NCI-H2196 (cell line): ENCODE measurements around the gene XPR1.

Experiments used
- DNase-seq: peaks from one replicate; lab custom pipeline; 2025; ENCODE audit not compliant: unreplicated experiment; lab: John Stamatoyannopoulos, UW

Gene XPR1

DNA sequence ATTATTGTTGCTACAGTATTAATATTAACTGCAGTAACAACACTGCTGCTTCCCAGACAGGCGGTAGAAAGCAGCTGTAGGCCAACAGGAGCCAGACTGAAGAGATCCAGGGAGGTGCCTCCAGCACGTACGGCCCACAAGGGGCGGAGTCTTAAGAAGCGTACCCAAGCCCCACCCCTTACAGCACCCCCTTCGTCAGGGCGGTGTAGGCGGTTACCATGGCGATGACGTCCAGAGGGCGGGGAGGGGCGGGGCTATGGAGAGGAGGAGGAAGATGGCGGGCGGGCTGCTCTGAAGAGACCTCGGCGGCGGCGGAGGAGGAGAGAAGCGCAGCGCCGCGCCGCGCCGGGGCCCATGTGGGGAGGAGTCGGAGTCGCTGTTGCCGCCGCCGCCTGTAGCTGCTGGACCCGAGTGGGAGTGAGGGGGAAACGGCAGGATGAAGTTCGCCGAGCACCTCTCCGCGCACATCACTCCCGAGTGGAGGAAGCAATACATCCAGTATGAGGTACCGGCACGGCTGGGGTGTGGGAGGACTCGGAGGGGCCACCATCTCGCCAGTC, at the start of gene XPR1:
XPR1 (plus strand) TSS at position 257 of the 560 bp plus-strand sequence; CDS start at position 437, 180 bp downstream.
- peak; percentile 97 for DNase-seq

DNA sequence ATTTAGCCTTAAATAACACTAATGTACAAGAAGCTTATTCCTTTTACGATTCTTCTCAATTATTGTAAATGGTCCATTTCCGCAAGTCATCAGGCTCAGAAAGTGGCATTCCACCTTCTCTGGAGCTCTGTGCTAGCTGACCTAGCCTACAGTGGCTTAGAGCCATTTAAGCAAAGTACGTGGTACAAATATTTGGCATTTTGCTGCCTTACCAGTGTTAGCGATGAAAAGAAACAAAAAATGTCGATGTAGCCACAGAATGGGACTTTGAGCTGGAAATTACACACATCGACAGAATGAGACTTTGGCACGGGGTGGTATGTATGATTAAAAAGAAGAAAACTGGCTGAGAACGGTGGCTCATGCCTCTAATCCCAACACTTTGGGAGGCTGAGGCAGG, 47.0 kb upstream of the XPR1 start:
- DNase-seq = no peak

DNA sequence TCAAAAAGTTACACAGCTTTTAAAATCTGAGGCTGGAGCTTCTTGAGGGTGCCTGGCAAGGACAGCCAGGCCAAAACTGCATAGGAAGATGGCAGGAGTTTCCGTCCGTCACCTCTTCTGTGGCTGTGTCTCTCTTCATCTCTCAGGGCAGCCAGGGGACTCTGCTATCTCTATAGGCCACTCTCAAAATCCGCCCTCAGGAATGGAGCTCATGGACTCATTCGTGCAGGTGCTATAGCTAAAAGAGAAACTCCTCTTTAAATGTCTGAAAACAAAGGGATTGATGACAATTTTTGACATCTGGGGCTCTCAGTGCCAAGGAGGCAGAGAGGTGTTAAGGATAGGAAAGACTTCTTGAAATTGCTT, 45.8 kb upstream of the XPR1 start:
- DNase-seq = no peak

GRCh38 chr1:180586671-180587155, 45.1 kb upstream of the XPR1 start:
- peak; percentile 96 for DNase-seq

- no peak for DNase-seq
Observed at GRCh38 chr1:180588121-180588520, 43.7 kb upstream of the XPR1 start.

DNA sequence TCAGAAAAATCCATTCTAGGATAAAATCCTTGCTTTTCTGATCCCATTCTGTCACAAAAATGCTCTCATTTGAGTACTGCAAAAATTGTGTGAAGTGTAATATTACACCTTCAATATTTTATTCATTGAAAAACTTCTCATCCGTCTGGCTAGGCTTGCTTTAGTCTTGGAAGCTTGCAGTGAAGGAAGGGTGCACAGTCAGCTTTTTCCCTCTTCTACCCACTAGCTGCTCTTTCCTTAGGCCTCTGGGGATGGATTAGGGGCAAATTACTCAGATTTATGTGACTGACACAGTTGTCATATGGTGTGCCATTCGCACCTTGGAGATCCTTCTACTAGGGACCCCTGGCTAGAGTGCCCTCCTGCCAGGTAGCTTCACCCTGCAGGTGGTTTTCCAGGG, 40.9 kb upstream of the XPR1 start:
- no peak for DNase-seq

DNA sequence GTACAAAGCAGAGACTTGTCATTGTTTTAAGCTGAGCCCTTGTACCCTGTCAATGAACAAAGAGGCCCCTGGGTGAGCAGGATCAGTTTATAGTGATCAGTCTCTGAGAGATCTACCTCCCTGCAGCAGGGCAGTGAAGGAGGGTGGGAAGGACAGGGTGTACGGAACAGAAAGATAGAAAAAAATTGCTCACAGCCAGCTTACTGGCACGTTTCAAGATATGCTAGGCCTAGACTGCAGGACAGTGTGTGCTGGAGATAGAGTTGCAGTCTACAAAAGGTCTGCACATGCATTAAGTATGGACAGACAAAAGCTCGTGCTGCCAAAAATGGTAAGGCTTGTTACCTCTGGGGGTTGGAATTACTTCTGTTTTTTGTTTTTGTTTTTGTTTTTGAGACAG, 38.4 kb upstream of the XPR1 start:
- no peak for DNase-seq

DNA sequence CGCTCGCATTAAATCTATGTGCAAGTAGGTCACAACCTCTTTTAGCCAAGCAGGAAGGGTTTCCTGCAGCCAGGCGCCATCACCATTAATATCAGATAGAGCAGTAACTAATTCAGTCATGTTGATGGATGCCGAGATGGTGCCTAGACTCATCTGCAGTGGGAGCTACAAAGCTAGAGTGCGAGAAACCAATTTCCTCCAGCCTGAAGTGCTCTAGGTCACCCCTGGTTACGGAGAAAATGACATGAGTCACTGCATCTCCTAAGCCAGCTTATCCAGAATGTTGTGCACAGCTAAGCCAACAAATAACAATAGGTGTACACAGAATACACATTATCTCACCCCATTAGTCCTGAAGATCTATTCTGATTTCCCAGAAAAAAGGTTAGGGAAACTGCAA, 37.1 kb upstream of the XPR1 start:
- peak; percentile 37 for DNase-seq

- DNase-seq = no peak
Observed at GRCh38 chr1:180595966-180596365, 35.9 kb upstream of the XPR1 start.

- no peak for DNase-seq
Observed at GRCh38 chr1:180597520-180597919, 34.3 kb upstream of the XPR1 start.

DNA sequence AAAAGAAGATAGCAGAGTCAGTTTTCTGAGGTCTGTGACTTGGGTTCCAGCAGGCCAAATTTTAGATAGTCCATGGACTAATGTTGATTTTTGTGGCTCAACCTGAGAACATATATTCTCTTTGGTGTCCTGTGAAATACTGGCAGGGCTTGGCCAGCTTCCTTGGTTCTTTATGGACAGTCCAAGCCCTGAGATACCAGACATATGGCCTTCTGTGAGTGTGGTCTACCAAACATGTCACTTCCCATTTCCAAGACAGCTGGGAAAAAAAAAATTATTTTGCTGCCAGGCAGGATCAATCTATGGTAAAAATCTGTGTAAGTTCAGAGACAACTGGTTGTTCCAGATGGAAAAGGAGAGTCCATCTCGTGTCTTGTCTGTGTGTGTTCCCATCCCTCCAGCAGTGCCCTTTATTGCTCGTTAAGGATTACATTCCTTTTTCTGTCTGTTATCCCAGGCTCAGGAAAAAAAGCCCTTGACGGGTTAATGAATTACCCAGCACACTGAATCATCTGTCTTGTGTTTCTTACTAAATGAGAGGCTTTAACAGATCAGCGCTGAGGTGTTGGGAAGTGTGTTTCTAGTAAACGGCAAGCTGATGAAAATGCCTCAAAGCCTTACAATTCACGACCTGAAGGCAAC, 33.4 kb upstream of the XPR1 start:
- DNase-seq = no peak

- DNase-seq = no peak
Observed at GRCh38 chr1:180600343-180600742, 31.5 kb upstream of the XPR1 start.

DNA sequence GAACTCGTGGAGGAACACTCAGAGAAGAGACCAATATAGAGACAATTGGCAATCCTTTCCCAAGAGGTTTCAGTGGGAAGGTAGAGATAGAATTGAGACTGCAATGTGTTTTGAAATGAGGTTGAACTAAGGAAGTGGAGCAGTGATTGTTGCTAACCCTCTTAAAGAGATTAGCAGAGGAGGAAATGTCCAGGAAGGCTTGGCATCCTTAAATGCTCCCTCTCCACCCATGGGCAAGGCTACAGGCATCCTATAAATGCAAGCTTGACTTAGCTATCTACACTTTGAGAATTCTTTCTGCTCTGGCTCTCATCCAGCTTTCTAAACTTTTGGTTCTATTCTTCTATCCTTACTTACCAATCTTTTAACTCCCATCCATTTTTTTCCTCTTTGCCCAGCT, 30.3 kb upstream of the XPR1 start:
- DNase-seq = no peak

DNA sequence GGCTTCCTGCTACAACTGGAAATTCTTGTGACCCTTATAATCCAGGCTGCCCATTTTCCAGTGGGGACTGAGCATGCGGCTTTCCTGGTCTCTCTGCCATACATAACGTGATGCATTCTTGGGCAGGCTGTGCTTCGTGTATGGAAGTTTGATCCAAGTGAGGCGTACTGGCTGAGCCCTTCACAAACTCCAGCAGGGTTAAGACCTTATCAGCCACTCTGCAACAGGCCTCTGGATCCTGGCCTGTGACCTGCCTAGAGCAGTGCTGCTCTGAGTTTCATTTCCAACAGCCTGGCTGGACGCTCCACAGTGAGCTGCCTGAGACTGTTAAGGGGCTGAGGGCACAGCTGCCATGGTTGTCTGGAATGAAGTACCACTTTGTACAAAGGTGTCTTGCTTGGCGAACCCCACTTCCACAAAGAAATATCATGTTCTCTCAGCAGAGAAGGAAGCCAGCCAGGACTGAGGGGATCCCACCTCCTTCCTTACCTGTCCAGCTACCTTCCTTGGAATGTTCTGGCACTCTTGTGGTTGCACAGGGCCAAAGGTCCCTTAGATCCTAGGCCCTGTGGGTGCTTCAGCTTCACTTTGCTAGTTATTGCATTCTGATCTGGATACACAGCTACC, 28.5 kb upstream of the XPR1 start:
- no peak for DNase-seq

DNA sequence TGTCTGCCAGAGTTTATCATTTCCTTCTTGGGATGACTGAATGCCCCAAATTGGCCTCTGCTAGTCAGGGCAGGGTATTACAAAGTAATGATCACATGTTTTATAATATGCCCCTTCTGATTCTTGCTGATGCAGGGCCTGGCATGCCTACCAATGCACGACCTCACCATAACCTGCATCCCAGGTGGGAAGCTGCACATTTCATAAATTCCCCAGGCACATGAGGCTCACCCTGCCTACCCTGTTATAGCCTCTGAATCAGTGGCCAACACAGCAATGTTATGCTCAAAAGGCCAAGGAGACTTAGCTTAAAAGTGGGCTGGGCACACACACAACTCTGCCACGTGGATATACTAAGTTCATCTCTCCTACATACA, 28.0 kb upstream of the XPR1 start:
- no peak for DNase-seq

DNA sequence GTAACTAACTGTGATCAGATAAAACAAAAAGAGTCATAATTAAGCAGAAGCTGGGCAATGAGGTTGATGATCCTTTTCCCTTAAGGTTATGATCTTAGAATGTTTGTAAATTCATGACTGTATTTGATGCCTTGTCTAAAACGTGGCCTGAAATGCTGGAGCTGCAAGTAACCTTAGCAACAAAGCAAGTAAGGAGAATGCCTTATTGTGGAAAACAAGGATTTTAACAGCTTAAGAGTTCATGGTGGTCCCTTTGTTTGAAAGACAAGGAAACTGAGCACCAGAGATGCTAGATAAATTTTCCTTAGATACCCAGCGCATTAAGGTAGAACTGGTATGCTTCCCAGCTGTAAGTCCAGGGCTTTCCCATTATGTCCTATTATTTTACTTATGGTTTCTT, 25.7 kb upstream of the XPR1 start:
- DNase-seq = no peak

DNA sequence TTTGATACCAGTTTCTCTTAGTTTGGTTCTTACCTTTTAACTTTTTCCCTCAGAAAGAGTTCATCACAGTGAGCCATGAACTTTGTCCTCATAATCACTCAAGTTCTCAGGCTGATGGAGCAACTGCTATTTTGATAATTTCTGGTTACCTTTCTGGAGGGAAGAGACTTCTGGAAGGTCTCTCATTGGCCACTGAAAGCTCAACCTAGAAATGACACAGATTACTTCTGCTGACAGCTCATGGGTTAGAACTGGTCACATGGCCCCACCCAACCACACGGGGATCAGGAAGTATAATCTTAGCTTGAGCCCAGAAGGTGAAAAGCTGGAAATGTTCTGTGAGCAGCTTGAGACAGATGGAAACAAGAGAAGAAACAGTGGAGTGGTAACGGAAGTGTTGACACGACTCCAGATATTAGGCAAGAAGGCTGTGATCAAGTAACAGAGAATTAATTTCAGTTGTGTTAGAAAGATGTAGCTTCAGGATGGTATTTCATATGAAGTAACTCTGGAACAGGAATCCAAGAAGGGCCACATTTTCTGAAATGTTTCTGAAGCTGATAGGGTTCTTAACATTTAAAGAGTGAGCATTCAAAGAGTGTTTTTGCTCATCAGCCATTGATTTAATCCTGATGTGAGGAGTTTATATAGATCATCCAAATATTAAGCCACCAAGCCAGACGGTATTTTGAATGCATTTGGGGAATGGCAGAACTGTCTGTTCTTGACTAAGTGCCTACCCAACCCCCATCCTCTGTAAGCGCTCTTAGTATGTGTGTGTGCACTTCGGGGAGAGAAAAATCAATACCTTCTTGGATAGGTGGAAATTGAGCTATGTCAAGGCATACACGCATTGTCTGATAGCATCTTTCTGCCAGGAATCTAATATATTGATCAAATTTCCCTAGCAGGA, 21.9 kb upstream of the XPR1 start:
- DNase-seq = no peak

DNA sequence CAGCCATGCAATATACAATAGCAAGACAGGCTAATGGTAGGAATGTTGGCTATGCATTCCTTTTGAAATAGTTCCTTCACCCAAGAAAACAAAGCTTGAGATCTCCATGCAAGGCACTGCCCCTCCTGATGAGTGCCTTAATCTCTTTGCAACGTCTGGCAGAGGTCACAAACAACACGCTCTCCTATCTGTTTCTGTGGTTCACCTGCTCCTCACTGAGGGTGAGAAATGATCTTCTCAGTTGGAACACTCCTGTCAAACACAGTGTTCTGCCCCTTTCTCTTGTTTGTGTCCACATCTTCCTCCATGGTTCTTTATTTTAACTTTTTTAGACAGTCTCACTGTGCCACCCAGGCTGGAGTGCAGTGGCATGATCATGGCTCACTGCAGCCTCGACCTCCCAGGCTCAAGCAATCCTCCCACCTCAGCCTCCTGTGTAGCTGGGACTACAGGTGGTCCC, 21.2 kb upstream of the XPR1 start:
- no peak for DNase-seq

- no peak for DNase-seq
Observed at GRCh38 chr1:180611016-180611930, 20.5 kb upstream of the XPR1 start.

DNA sequence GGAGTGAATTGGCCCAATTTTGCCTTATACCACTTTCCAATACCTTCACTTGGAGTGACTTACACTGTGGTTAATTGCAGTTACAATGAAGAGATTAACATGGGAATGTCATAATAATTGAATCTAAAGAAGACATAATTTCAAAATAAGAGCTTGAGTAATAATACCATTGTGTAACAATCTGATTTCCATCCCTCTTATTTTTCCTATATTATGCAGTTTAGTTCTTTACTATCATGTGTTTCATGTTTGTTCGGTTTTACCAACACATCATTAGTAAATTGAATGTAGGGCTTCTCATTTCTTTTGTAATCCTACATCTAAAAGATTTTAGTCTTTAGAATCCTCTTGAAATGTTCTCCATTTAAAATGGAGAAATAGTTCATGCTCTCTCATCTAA, 19.2 kb upstream of the XPR1 start:
- DNase-seq = no peak

- DNase-seq = no peak
Observed at GRCh38 chr1:180614730-180615129, 17.1 kb upstream of the XPR1 start.
